HL-60/S4 (cell line): Measurements from ENCODE around the gene HSPB6.
"Not testable (repeated sequence)": the region's sequence is repeated elsewhere in the genome, so short reads cannot be mapped to it uniquely, and the experiment has no call there.

Source experiments
- in situ Hi-C: fragments of 300-500 bp; cut with MboI; formaldehyde crosslinking; loops from 2 replicates; pipeline ENCODE4 v1.14.3; 2022; ENCODE audit warnings: low sequenced_read_pairs

The HSPB6 gene

GRCh38 chr19:35732540-35733179 is 24.2 kb downstream of the HSPB6 start:
- in situ Hi-C loops = no loop called here

GRCh38 chr19:35731779-35732405 is 24.9 kb downstream of the HSPB6 start:
- in situ Hi-C loops = no loop called here

- in situ Hi-C loops = no loop called here
Observed at GRCh38 chr19:35731353-35731752, 25.5 kb downstream of the HSPB6 start.

GRCh38 chr19:35730326-35730725 is 26.5 kb downstream of the HSPB6 start:
- in situ Hi-C loops = no loop called here

GRCh38 chr19:35729763-35730162 is 27.1 kb downstream of the HSPB6 start:
- in situ Hi-C loops = no loop called here

GRCh38 chr19:35729021-35729420 is 27.8 kb downstream of the HSPB6 start:
- in situ Hi-C loops = no loop called here

DNA sequence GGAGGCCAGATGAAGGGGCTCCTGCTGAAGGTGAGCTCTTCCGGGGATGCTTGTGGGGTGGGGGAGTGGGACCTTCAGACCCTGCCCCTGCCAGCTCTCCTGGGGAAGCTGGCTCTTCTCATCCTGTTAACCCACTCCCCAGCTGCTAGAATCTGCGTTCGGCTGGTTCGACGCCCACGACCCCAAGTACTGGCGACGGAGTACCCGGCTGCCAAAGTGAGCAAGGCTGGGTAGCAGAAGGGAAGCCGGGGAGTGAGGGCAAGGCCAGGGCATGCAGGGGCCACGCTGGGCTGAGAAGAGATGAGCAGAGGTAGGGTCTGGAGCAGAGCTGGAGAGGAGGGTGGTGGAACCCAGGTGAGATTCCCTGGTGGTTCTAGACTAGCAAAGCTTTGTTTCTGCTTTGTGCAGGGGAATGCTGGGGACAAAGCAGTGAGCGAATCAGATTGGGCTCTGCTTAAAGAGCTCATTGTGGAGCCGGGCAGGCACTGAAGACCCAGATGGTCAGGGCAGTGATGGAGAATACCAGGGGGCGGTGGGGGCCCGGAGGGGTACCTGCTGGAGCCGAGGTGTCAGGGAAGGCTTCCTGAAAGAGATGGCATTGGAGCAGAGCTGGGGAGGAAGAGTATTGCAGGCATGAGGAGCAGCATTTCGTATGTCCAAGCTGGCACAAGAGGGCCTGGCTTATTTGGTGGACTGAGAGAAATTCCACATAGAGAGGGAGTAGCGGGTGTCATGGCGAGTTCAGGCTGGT is 28.7 kb downstream of the HSPB6 start:
- in situ Hi-C loops = no loop called here

- in situ Hi-C loops = no loop called here
Observed at GRCh38 chr19:35727053-35727955, 29.5 kb downstream of the HSPB6 start.

GRCh38 chr19:35725216-35725861 is 31.5 kb downstream of the HSPB6 start:
- in situ Hi-C loops = no loop called here

DNA sequence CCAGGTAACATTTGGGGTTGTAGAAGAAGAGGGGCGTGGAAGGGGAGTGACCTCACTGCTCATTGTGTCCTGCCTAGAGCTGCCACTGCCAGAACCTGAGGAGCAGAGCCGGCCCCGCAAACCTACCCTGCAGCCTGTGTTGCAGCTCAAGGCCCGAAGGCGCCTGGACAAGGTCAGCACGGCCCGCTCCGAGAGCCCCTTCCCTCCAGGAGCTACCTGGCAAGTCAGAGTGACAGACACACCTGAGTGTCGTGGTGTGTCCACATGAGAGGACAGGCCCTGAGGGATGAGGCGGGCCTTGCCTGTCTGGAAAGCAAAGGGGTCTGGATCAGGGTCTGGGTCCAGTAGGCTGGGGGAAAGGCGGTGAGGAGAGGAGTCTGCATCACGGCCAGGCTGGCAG is 32.3 kb downstream of the HSPB6 start:
- in situ Hi-C loops = no loop called here

DNA sequence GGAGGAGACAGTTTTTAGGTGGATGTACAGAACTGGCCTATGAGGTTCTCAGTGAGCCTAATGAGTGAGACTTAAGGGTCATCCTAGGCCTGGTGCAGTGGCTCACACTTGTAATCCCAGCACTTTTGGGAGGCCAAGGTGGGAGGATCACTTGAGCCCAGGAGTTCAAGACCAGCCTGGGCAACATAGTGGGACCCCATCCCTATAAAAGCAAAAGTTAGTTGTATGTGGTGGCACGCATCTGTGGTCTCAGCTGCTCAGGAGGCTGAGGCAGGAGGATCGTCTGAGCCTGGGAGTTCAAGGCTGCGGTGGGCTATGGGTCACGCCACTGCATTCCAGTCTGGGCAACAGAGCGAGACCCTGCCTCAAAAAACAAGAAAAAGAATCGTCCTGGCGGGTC is 32.7 kb downstream of the HSPB6 start:
- in situ Hi-C loops = not testable (repeated sequence)

DNA sequence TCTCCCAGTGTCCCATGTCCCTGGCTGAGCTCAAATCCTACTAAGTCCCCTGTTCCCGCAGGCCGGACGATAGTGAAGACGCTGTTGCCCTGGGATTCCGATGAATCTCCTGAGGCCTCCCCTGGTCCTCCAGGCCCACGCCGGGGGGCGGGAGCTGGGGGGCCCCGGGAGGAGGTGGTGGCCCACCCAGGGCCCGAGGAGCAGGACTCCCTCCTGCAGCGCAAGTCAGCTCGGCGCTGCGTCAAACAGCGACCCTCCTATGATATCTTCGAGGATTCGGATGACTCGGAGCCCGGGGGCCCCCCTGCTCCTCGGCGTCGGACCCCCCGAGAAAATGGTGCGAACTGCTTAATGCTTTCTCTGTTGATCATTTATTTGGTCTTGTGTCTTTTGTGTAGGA is 33.2 kb downstream of the HSPB6 start:
- in situ Hi-C loops = no loop called here

DNA sequence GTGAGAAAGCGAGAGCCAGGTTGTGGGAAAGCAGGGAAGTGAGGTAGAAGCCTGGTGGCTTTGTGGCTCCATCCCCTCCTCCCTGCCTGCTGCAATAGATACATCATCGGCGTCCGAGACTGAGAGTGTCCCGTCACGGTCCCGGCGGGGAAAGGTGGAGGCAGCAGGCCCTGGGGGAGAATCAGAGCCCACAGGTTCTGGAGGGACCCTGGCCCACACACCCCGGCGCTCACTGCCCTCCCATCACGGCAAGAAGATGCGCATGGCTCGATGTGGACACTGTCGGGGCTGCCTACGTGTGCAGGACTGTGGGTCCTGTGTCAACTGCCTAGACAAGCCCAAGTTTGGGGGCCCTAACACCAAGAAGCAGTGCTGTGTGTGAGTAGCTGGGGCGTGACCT is 33.9 kb downstream of the HSPB6 start:
- in situ Hi-C loops = no loop called here

DNA sequence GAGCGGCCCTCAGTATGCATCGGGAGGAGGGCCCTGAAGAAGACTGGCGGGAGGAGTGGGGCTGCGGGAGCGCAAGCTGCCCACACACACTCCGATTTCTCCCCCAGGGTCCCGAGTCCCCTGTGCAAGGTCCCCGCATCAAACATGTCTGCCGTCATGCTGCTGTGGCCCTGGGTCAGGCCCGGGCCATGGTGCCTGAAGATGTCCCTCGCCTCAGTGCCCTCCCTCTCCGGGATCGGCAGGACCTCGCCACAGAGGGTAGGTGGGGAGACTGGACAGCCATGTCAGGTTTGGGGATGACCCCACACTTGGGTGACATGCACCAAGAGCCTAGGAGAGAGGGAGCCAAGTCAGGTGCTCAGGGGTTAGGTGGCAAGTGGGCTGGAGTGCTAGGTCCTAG is 34.4 kb downstream of the HSPB6 start:
- in situ Hi-C loops = no loop called here

GRCh38 chr19:35721374-35721773 is 35.5 kb downstream of the HSPB6 start:
- in situ Hi-C loops = no loop called here

DNA sequence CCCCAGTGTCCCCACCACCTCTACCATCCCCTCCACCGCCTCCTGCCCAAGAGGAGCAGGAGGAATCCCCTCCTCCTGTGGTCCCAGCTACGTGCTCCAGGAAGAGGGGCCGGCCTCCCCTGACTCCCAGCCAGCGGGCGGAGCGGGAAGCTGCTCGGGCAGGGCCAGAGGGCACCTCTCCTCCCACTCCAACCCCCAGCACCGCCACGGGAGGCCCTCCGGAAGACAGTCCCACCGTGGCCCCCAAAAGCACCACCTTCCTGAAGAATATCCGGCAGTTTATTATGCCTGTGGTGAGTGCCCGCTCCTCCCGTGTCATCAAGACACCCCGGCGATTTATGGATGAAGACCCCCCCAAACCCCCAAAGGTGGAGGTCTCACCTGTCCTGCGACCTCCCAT is 36.2 kb downstream of the HSPB6 start:
- in situ Hi-C loops = no loop called here

DNA sequence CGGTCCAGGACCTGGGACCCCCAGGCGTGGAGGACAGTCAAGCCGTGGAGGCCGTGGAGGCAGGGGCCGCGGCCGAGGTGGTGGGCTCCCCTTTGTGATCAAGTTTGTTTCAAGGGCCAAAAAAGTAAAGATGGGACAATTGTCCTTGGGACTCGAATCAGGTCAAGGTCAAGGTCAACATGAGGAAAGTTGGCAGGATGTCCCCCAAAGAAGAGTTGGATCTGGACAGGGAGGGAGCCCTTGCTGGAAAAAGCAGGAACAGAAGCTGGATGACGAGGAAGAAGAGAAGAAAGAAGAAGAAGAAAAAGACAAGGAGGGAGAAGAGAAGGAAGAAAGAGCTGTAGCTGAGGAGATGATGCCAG is 36.7 kb downstream of the HSPB6 start:
- in situ Hi-C loops = no loop called here

DNA sequence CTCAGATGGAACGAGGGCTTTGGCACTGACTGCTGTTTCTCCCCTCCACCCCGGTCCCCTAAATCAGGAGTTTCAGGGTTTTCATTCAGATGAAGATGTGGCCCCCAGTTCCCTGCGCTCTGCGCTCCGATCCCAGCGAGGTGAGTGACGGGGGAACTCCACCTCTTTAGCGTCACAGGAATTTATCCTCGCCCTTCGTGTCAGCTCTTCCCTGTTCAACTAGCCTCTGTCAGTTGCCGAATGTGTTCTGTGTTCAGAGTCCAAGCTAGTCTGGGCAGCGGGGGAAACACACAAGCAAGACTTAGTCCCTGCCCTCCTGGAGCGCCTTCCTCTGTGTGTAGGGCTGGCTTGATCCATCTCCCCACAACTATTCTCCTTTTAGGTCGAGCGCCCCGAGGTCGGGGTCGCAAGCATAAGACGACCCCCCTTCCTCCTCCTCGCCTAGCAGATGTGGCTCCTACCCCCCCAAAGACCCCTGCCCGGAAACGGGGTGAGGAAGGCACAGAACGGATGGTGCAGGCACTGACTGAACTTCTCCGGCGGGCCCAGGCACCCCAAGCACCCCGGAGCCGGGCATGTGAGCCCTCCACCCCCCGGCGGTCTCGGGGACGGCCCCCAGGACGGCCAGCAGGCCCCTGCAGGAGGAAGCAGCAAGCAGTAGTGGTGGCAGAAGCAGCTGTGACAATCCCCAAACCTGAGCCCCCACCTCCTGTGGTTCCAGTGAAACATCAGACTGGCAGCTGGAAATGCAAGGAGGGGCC is 37.2 kb downstream of the HSPB6 start:
- in situ Hi-C loops = no loop called here

DNA sequence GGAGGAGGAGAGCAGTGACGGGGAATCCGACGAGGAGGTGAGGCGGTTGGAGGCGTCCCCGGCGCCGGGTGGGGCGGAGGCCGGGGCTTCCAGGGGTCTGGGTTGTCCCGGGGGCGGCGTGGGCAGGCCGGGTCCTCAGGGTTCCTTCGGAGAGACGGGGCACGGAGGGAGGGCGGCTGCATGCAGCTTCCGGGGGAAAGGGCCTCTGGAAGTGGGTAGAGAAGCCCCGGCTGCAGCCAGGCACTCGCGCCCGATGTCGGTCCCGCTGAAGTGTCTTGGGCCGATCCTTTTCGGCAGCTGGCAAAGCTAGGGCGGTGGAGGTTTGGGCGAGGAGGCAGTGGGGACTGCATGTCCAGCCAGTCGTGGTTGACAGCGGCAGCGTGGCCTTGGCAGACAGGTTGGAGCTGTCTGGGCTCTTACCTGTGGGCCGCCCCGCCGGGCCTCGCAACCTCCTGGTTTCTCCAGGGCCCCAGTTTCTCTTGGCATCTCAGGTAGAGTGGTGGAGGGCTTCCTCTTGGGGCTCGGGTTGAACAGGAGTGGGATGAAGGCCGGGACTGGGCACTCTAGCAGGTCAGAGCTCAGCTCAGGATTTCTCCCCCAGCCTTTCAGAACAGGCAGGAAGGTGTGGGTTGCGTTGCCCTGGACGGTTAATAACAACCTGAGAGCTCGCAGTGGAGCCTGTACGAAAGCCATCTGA is 38.3 kb downstream of the HSPB6 start:
- in situ Hi-C loops = no loop called here
